ENCODE data around the gene LAGE3. TPM values are rescaled to one million over a fixed set of nuclear protein-coding genes. Genes with fewer than 3 reads are reported as not detected.

LAGE3 gene
- total RNA-seq = 18.4 and 23.7 TPM in 2 replicates

GRCh38 chrX:154478728-154479622 is at the start of gene LAGE3:
Gene LAGE3 (minus strand): TSS chrX:154479281. CDS start chrX:154478915, 366 bp downstream.

GRCh38 chrX:154515966-154516655 is 37.0 kb upstream of the LAGE3 start, which contains the start of gene FAM3A:
Gene FAM3A (minus strand): TSS chrX:154516232. CDS start chrX:154515772, 460 bp downstream.

DNA sequence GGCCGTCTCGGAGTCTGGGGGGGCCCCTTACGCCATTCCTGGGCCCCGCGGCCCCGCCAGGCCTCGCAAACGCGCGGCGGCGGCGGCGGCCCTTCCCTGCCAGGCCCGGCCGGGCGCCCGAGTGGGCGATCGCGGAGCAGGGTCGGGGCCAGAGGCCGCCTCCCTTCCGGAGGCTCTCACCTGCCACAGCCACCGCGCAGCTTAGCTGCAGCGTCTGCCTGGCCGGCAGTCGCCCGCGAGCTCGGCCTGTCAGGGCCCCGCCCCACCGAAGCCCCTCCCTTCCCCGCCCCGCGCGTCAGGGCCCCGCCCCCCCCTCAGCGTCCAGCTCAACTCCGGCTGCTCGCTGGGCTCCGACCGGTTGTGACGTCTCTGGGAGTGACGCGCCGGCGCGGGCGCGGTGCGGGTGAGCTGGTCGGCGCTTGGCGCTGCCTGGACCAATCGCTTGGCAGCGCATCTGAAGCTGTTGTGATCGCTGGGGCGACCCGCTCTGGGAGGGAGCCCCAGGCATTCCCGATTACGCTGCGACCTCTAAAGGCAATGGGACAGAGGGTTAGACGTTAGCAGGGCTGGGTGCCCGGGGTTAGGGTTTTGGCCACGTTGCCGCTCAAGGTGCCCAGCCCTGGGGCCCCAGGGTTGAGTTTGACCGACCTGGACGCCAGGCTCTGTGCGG is 11.5 kb upstream of the LAGE3 start, which contains the start of gene SLC10A3:
SLC10A3 (minus strand) TSS at position 216 of the 670 bp plus-strand sequence. CDS start 1,689 bp downstream, outside the sequence.

GRCh38 chrX:154486396-154487207 is 7.5 kb upstream of the LAGE3 start, which contains the start of gene UBL4A:
Gene UBL4A (minus strand): TSS chrX:154486615. CDS start chrX:154486584, 31 bp downstream.

GRCh38 chrX:154458116-154458953 is 20.7 kb downstream of the LAGE3 start, which contains the start of gene PLXNA3:
Gene PLXNA3 (plus strand): TSS chrX:154458281. CDS start chrX:154460184, 1,903 bp downstream.

DNA sequence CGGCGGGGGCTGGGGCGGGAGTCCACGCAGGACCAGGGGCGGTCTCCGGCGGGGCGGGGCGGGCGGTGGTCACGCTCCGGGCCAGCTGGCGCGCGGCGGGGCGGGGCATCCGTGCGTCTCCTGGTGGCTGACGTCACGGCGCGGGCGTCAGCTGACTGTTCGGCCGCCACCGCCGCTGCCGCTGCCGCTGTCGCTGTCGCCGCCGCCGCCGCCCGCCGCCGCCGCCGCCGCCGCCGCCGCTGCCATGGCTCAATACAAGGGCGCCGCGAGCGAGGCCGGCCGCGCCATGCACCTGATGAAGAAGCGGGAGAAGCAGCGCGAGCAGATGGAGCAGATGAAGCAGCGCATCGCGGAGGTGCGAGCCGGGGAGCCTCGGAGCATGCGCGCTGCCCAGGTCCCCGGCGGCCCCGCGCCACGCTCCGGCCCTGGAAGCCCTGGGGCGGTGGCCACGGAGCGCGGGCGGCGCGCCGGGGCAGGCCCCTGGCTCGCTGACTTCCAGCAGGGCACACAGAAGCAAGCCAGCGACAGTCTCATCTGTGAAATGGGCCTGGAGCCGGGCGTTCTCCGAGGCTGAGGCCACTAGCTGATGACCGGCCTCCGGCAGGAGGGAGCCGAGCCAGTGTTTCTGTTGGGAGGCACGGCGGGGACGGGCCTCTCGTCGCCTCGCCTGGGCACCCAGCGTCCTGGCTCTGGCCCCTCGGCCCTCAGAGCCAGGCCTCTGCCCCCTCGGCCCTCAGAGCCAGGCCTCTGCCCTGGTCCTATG is 34.9 kb downstream of the LAGE3 start, which contains the start of gene FAM50A:
FAM50A (plus strand) TSS at position 150 of the 763 bp plus-strand sequence; CDS start at position 245, 95 bp downstream.

DNA sequence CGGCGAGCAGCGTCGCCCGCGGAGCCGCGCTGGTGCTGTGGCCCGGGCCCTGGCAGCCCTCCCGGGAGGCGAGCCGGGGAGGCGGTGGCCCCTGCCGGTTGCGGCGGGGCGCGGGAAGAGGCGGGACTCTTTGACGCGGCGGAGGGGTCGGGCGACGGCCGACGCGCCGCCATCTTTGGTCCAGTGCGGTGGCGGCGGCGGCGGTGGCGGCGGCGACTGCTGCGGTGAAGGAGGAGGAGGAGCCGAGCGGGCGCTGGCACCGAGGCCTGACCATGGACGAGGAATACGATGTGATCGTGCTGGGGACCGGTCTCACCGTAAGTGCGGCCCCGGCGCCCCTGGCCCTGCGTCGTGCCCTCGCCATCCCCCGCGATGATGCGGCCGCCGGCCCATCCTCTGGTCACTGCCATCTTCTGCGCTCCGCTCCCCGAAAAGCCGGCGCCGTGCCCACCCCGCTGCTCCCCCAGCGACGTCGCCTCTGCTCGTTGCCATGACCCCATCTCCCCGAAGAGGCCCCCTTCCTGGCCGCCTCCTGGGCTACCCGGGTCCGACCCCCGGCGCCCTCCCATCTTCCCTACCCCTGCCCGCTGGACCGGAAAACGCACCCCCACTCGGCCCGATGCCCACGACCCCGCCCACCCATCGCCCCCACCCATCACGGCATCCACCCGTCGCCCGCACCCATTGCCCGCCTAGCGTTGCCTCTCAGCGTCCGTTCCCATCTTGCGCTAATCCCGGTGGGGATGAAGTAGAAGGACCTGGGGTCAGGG is 41.9 kb downstream of the LAGE3 start, which contains the start of gene GDI1:
GDI1 (plus strand) TSS at position 172 of the 770 bp plus-strand sequence; CDS start at position 273, 101 bp downstream.

GRCh38 chrX:154428176-154429171 is 50.6 kb downstream of the LAGE3 start, which contains the start of gene ATP6AP1:
Gene ATP6AP1 (plus strand): TSS chrX:154428677. CDS start chrX:154428693, 16 bp downstream.

Other genes with a start within 250 kb of the LAGE3 start
- not detected in 2 replicates for gene OPN1MW3, start 221.7 kb downstream of the LAGE3 start, total RNA-seq
- not detected in 2 replicates for gene TEX28, start 184.2 kb downstream of the LAGE3 start, total RNA-seq
- not detected in 2 replicates for gene TKTL1, start 183.5 kb downstream of the LAGE3 start, total RNA-seq
- gene FLNA, start 104.6 kb downstream of the LAGE3 start, total RNA-seq = 2,491 and 2,888 TPM in 2 replicates
- 53.0 and 59.8 TPM in 2 replicates for gene EMD, start 100.0 kb downstream of the LAGE3 start, total RNA-seq
- gene RPL10, start 80.9 kb downstream of the LAGE3 start, total RNA-seq = 5,163 and 5,241 TPM in 2 replicates
- gene DNASE1L1, start 70.0 kb downstream of the LAGE3 start, total RNA-seq = 32.3 and 68.7 TPM in 2 replicates
- gene TAFAZZIN, start 67.7 kb downstream of the LAGE3 start, total RNA-seq = 23.5 and 31.4 TPM in 2 replicates
- gene ATP6AP1, start 50.6 kb downstream of the LAGE3 start, total RNA-seq = 45.0 and 81.4 TPM in 2 replicates
- gene GDI1, start 42.1 kb downstream of the LAGE3 start, total RNA-seq = 74.0 and 80.7 TPM in 2 replicates
- 34.7 and 46.1 TPM in 2 replicates for gene FAM50A, start 35.1 kb downstream of the LAGE3 start, total RNA-seq
- 19.6 and 26.1 TPM in 2 replicates for gene PLXNA3, start 21.0 kb downstream of the LAGE3 start, total RNA-seq
- 49.4 and 62.1 TPM in 2 replicates for gene UBL4A, start 7.3 kb upstream of the LAGE3 start, total RNA-seq
- gene SLC10A3, start 11.3 kb upstream of the LAGE3 start, total RNA-seq = 25.7 and 33.6 TPM in 2 replicates
- gene FAM3A, start 37.0 kb upstream of the LAGE3 start, total RNA-seq = 28.8 and 51.0 TPM in 2 replicates
- 70.2 and 95.5 TPM in 2 replicates for gene G6PD, start 67.6 kb upstream of the LAGE3 start, total RNA-seq
- 15.5 and 17.6 TPM in 2 replicates for gene IKBKG, start 68.3 kb upstream of the LAGE3 start, total RNA-seq
- not detected in 2 replicates for gene CTAG1A, start 105.9 kb upstream of the LAGE3 start, total RNA-seq
- not detected in 2 replicates for gene CTAG1B, start 140.0 kb upstream of the LAGE3 start, total RNA-seq
- 2.8 TPM in 1 of 2 replicates, not detected in the other for gene CTAG2, start 174.3 kb upstream of the LAGE3 start, total RNA-seq

Data from mesangial cell (primary cell).